Adipose tissue (tissue), 3 donors: ENCODE data around the gene DEFB112. TPM values are rescaled to one million over a fixed set of nuclear protein-coding genes. Genes with fewer than 3 reads are reported as not detected.

ENCODE experiments used
- H3K27ac ChIP-seq: one replicate; pipeline ENCODE4 v1.5.1; 2013; ENCODE audit warnings: low read depth, low read length
- WGBS, 3 donors: extraction: QIAGEN DNeasy Blood & Tissue Kit; methylation state at CpG; one replicate each; pipeline ENCODE4 v1.1.7; 2013; 5-methylcytosine and 5-hydroxymethylcytosine counted together
- polyA plus RNA-seq, 3 donors: library from polyadenylated mRNA; stranded (reverse); fragments of 200-250 nt; gene quantifications; one replicate each; pipeline ENCODE4 v1.2.3, GENCODE V29; 2013
- donor health status: healthy with polysubstance abuse.
- donor health status: Bipolar disorder and iron deficiency.
- donor health status: healthy.

DEFB112 gene, protein sequence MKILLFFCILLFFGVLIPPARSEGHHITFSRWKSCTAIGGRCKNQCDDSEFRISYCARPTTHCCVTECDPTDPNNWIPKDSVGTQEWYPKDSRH
- polyA plus RNA-seq: not detected

DNA sequence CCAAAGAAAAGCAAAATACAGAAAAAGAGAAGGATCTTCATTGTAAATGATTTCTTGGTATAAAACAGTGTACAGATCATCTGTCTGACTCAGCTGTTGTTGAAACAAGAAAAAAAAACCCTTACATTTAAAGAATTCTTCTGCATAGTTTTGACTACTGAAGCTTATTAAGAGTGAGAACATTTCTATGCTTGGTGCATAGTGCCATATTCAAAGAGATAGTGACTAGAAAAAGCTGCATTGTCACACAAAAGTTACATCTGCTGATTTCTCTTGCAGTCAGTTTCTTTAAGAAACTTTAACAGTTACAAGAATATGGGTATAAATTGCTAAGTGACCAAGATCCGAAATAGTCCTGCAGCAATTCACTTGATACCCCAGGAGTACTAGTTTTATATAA is at the start of gene DEFB112:
TSS of gene DEFB112 (minus strand) at position 101 of the 400 bp plus-strand sequence. CDS start at position 41, 60 bp downstream.
- WGBS, 3 donors: 69 to 77% (median 76%) methylated on average over 1 of the region's 1 CpG

DNA sequence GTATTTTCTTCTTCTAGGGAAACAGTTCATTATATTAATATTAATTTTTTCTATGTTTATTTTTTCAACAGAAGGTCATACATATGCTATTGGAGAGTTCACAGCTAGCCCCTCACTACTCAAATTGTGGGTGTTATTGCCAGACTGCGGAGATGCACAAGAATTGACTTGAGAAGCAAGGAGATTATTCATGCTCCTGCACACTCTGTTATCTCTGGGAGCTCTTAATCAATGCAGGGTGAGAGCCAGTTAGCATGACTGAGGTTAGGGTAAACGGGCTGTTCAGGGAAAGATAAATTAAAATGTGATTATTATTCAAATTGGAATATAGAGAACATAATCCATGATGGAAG is 48.9 kb upstream of the DEFB112 start:
- 46 to 52% (median 51%) methylated on average over 2 of the region's 2 CpGs for WGBS, 3 donors
- H3K27ac ChIP-seq: no peak overlapping the region

More for the DNA sequence above, at the start of gene DEFB112:
- no peak within 1 kb of the TSS for H3K27ac ChIP-seq

GRCh38 chr6:50097966-50098640 is 48.4 kb upstream of the DEFB112 start:
- no peak overlapping the region for H3K27ac ChIP-seq
- 65 to 76% (median 69%) methylated on average over 7 of the region's 7 CpGs for WGBS, 3 donors

- H3K27ac ChIP-seq: no peak overlapping the region
Measured at GRCh38 chr6:50096296-50096695, 46.6 kb upstream of the DEFB112 start.

DNA sequence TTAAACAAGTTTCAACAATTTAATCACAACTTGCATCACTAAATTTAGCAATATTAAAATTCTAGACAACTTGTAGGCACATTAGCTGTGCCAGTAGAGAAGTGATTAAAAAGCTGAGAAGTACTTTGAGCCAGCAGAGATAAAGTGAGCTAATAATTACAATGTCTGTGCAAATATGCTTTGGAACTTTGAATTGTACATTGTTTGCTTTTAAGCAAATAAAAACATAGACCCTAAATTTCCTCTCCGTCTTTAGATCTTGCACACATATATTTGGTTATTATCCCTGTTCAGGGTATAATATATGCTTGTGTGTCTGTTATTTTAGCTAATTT is 44.2 kb upstream of the DEFB112 start:
- WGBS, 3 donors: 37 to 86% (median 86%) methylated on average over 1 of the region's 1 CpG
- H3K27ac ChIP-seq: no peak overlapping the region

- no peak overlapping the region for H3K27ac ChIP-seq
- 44 to 73% (median 71%) methylated on average over 7 of the region's 7 CpGs for WGBS, 3 donors
Measured at GRCh38 chr6:50093116-50093937, 43.6 kb upstream of the DEFB112 start.

DNA sequence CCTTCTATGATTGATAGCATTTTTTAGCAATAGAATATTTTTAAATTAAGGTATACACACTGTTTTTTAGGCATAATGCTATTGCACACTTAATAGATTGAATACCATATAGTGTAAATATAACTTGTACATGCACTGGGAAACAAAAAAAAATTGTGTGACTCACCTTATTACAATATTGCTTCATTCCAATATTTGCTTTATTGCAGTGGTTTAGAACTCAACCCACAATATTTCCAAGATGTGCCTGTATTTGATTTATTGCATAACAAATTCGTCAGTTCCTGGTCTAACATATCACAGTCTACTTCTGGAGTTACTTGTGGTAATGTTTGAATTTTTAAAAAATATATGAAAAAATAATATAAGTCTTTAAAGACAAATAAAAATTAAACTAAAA is 41.9 kb upstream of the DEFB112 start:
- 11 to 19% (median 16%) methylated on average over 1 of the region's 1 CpG for WGBS, 3 donors
- H3K27ac ChIP-seq: no peak overlapping the region

GRCh38 chr6:50089911-50090310 is 40.2 kb upstream of the DEFB112 start:
- H3K27ac ChIP-seq: no peak overlapping the region
- WGBS, 3 donors: 67 to 82% (median 80%) methylated on average over 2 of the region's 2 CpGs

DNA sequence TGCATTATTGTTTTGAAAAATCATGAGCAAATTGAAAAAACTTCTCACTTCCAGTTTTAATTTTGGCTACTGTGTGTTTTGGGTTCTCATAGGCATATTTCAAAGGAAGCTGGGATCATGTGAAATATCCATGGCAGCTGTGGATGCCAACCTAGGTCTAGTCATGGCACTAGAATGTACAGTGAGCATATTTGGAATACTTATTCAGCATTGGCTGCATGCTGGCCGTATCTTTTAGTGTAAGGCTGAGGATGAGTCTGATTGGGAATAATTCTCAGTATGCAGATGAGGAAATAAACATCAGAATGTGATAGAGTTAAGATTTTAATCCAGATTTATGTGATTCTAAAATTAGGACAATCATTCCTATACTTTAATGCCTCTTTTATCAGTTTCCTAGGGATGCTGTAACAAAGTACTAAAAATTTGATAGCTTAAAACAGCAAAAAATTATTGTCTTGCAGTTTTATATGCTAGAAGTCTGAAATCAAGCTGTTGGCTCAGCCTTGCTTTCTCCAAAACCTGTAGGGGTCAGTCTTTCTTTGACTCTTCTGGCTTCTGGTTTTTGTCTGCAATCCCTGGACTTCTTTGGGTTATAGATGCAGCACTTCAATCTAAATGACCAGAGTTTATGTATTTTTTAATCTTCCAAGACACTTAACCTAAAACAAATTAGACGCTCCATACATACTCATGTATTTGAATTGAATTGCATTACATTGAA is 37.7 kb upstream of the DEFB112 start:
- H3K27ac ChIP-seq: no peak overlapping the region
- WGBS, 3 donors: 45 to 47% (median 47%) methylated on average over 2 of the region's 2 CpGs

DNA sequence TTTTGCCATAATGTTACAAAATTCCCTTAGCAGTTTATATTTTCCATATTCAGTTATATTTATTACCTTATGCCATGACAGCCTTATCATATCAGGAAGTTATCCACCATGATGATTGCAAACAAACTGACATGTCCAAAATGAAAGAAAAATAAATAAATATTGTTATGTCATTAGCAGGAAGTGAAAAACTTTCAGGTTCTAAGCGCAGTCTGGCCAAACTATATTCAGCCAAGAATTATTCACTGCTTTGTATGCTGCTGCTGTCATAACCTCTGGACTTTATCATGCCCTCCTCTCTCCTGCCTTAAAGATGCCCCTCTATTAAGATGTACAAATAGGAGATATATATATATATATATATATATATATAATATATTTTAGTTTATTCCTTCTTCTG is 27.7 kb upstream of the DEFB112 start:
- WGBS, 3 donors: 0% methylated on average over 1 of the region's 1 CpG
- H3K27ac ChIP-seq: no peak overlapping the region

DNA sequence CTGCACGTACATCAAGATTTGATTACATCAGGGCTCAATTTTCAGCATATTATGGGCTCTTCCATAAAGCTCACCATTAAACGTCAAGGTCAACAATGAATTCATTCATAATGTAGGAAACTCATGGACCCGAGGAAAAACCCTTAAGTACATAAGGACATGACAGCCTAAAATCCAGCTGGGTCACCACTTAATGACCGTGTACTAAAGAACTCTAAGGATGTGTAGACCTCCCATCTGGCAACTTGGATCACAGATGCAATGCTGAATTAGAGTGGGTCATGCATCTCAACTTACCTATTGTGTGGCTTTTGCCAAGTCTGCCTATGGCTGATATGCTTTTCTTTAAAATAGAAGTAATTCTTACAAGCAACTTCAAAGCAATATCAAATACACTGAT is 26.7 kb upstream of the DEFB112 start:
- no peak overlapping the region for H3K27ac ChIP-seq
- 60 to 73% (median 69%) methylated on average over 4 of the region's 4 CpGs for WGBS, 3 donors

DNA sequence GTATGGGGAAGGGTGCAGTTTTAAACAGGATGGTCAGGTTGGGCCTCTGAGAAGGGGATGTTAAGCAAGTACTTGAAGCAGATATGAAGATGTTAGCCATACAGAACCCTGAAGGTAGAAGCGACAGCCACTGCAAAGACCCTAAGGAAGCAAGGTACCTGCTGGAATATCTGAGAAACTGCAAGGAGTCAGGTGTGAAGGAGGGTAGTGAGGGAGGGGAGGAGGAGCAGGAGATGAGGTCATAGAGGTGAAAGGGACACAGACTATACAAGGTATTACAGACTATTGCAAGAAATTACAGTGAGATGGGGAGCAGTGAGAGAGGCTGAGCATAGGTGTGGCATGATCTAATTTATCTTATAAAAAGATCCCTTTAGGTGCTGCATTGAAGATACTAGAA is 22.2 kb upstream of the DEFB112 start:
- 60 to 70% (median 64%) methylated on average over 1 of the region's 1 CpG for WGBS, 3 donors
- H3K27ac ChIP-seq: no peak overlapping the region

DNA sequence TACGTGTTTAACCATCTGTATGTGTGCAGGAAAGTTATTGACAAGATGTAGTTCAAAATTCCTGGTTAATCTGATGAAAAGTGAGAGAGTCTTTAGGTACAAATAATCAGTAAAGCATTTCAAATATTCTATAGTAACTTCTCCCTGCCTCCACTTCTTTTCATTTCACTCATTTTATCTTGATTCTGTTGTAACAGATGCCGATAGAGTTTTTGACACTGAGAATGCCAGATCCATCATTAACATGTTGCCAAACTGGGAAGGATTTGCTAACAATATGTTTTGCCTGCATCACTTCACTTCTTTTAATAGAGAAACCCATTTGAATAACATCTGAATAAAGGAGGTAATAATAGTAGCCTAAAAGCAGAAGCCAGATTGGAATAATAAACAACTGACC is 20.4 kb upstream of the DEFB112 start:
- 70 to 82% (median 81%) methylated on average over 2 of the region's 2 CpGs for WGBS, 3 donors
- H3K27ac ChIP-seq: no peak overlapping the region

DNA sequence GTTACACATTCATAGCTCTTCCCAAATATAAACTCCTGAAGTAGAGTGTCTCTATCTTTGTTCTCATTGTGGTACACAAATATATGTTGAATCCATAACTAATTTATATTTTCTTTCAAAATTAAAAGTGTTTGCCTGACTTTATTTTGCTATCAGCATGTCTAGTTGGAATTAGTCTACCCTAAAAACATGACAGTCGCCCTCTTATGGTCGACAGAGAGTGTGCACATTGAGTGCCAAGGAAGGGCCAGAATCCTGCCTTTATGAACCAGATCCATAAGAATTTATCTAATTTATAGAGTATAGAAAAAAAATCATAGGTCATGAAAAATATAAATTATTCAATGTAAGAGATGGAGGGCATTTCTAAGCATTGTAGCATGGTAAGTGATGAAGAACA is 12.3 kb upstream of the DEFB112 start:
- no peak overlapping the region for H3K27ac ChIP-seq
- 5 to 10% (median 6%) methylated on average over 2 of the region's 2 CpGs for WGBS, 3 donors

- H3K27ac ChIP-seq: no peak overlapping the region
- 76 to 81% (median 77%) methylated on average over 1 of the region's 1 CpG for WGBS, 3 donors
Measured at GRCh38 chr6:50056242-50056641, 6.5 kb upstream of the DEFB112 start.

GRCh38 chr6:50047026-50047425 is 2.7 kb downstream of the DEFB112 start:
- WGBS, 3 donors: 69 to 76% (median 72%) methylated on average over 3 of the region's 3 CpGs
- no peak overlapping the region for H3K27ac ChIP-seq

DNA sequence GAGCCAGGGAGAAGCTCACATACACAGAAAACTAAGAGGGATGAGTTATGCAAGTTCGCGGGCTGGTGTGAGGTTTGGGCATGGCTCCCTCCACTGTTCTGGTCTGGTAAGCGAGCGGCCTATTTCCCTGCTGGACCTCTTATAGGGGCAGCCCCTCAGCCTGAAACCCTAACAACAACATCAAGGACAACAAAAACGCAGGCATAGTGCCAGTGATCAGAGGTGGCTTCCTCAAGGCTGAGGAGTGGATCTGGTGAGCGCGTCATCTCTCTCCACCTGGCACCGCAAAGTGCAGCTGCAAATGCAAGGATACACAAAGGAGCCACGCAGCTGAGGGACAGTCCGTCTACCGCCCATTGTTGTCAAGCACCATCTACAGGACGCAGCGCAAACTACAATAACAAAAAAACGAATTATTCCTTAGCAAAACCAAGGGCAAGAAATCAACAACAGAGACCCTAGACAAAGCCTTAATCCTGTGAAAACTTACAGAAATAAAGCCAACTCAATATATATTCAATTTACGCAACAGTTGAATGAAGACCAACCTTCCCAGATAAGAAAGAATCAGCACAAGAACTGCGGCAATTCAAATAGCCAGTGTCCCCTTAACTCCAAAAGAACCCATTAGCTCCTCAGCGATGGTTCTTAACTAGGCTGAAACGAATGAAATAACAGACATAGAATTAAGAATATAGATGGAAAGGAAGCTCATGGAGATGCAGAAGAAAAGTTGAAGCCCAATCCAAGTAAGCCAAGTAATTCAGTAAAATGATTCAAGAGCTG is 18.8 kb downstream of the DEFB112 start:
- 40 to 49% (median 47%) methylated on average over 18 of the region's 18 CpGs for WGBS, 3 donors
- no peak overlapping the region for H3K27ac ChIP-seq

DNA sequence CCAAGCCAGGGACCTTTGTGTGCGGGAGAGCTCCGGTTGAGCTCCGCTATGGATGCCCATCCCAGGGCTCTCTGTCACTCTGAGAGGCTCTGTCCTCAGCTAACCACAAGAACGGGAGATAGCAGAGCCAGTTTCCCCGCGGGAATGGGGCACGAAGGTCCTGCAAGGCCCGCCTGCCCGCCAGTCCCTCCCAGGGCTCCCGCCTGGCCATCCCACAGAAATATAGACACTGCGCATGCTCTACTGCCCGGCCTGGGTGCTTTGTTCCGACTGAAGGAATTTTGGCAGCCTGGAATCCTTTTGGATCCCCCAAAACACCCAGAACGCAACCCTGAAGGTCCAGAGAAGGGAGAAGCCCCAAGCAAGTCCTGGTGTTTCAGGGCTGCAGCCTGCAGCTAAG is 19.4 kb downstream of the DEFB112 start:
- H3K27ac ChIP-seq: no peak overlapping the region
- WGBS, 3 donors: 83 to 87% (median 85%) methylated on average over 14 of the region's 14 CpGs

- WGBS, 3 donors: 86 to 87% (median 86%) methylated on average over 4 of the region's 4 CpGs
- H3K27ac ChIP-seq: no peak overlapping the region
Measured at GRCh38 chr6:50025258-50025657, 24.5 kb downstream of the DEFB112 start.
